Measurements from ENCODE around the gene GLTPD2.

Gene GLTPD2

DNA sequence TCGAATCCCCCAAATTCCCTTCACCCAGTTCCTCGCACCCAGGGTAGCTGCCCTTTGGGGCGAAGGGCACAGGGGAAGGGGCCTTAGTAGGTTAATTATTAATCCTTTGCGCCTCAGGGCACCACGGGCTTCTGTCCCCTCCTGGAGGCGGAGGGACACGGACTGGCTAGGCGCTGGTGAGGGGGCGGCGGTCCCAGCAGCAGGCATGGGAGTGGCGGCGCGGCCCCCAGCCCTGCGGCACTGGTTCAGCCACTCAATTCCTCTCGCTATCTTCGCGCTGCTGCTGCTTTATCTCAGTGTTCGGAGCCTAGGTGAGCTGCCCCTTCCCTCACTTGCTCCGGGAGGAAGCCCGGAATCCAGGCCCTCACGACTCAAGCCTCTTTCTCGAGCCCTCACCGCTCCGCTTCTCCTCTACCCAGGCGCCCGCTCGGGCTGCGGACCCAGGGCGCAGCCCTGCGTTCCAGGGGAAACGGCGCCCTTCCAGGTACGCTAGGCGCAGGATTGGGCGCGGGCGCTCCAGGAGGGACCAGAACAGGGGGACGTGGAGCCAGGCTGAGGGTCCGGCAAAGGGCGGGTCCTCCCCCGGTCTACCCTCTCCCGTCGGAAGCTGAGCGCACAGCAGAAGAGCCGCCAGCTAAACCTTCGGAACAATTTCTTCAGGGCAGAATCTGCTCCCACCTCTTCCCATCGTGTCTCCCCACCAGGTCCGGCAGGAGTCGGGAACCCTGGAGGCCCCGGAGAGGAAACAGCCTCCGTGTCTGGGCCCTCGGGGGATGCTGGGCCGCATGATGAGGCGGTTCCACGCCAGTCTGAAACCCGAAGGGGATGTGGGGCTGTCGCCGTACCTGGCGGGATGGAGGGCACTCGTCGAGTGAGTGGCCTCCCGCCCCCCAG is at the start of gene GLTPD2:
Gene GLTPD2 (plus strand): TSS at position 158 of the 894 bp plus-strand sequence. CDS start 48 bp downstream, at position 206.
- no peak for DNase-seq

DNA sequence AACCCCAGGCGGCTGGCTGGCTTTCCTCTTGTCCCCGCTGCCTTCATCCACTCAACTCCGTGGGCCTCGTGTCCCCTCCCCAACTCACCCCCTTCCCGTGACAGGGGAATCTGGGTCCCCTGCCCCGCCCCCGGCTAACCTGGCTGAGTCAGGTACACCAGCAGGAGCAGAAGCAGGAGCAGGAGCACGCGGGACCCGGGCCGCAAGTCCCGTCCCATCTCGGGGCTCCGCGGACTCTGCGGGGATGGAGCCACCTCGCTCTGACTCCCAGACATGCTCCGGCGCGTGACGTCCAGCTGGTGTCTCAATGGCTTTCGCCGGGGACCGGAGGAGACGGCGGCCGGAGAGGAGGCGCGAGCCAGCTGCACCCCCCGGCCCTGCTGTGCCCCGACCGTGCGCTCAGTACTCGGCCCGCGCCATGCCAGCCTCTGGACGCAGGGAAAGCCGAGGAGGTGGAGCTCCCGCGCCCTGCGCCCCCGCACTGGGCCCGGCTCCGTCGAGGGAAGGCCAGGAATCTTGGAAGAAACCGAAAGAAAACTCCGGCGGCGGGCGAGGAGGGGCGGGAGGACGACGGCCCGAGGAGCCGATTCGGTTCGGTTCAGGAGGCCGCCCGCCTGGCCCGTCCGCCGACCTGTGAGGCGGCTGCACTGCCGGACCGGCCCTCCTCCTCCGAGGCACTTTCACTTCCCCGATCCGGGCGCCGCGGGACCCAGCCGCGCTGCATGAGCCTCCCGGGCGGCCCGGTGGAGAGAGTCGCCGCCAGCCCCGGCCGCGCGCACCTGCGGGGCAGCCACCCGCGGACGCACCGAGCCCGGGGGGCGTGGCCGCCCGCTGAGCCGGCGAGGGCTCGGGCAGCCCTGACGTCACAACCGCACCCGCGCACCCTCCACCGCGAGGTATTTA is 49.4 kb upstream of the GLTPD2 start, which contains the start of the genes CXCL16 and ZMYND15:
Gene CXCL16 (minus strand): TSS at position 807 of the 903 bp plus-strand sequence. CDS start 589 bp downstream, at position 218.
Gene ZMYND15 (plus strand): TSS at position 712 of the 903 bp plus-strand sequence. CDS start 716 bp downstream, outside the sequence.
- DNase-seq = no peak

DNA sequence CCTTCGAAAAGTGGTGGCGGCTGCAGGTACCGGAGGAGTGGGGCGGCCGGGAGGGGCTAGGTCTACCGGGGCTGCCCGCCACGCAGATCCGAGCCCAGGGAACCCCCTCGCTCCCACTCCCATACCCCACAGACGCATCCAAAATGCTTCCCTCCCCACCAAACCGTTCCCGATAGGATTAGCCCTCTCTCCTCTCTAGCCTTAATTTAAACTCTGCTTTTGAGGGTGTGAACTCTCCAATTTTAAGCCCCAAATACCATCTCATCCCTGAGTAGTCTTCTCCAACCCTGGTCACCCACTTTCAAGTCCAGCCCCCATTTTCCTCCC is 48.8 kb upstream of the GLTPD2 start:
- no peak for DNase-seq

DNA sequence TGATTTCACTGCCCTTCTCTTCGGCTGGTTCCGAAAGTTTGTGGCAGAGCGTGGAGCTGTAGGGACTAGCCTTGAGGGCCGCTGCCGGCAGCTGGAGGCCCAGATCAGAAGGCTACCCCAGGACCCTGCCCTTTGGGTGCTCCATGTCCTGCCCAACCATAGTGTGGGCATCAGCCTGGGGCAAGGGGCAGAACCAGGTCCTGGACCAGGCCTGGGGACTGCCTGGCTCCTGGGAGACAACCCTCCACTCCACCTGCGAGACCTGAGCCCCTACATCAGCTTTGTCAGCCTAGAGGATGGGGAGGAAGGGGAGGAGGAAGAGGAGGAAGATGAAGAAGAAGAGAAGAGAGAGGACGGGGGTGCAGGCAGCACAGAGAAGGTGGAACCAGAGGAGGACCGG is 48.2 kb upstream of the GLTPD2 start:
- DNase-seq = no peak

DNA sequence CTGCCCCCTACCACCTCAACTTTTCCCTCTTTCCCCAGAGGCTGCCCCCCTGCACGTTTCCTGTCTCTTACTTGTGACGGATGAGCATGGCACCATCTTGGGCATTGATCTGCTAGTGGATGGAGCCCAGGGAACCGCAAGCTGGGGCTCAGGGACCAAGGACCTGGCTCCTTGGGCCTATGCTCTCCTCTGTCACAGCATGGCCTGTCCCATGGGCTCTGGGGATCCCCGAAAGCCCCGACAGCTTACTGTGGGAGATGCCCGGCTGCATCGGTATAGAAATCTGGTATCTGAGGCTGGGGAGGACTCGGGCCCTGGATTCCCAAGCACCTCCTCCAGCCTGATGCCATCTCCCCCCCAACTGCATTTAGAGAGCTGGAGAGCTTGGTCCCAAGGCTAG is 47.2 kb upstream of the GLTPD2 start:
- DNase-seq = no peak

DNA sequence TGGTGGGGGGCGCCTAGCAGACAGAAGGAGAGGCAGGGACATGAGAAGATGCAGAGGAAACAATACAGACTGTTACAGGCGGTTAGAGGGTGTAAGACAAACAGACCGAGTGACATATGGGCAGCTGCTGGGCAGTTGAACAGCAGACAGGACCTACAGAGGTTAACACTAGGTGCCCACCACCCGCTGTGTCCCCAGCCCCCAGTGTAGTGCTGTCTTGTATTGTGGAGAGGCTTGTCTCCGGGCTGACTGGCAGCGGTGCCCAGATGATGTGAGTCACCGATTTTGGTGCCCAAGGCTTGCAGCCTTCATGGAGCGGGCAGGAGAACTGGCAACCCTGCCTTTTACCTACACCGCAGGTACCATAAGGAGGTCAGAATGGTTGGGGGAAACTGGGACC is 46.6 kb upstream of the GLTPD2 start:
- DNase-seq = no peak

DNA sequence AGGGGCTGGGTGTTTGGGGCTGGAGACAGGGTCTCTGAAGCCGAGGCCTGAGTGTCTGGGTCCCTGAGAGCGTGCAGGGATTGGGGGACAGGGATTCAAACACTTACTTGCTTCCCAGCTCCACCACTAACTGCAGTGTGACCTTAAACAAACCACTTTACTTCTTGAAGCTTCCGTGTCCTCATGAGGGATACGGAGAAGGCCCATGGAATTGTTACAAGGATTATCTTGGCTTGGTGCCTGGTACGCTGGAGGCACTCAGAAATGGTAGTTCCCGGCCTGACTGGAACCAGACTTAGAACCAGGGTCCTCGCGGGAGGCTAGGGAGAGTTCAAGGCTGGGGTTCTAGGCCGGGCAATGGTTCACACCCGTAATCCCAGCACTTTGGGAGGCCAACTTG is 46.1 kb upstream of the GLTPD2 start:
- DNase-seq = no peak

DNA sequence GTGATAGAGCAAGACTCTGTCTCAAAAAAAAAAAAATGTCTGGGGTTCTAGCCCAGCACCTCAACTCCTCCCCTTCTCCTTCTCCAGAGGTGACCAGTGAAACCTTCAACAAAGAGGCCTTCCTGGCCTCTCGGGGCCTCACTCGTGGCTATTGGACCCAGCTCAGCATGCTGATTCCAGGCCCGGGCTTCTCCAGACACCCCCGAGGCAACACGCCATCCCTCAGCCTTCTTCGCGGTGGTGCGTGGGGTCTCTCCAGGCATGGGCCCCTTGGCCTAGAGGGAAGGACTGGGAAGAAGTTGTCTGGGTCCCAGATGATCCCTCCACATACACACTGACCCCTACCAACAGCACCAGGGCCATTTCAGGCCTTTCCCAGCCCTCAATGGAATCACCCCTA is 45.5 kb upstream of the GLTPD2 start:
- DNase-seq = no peak

DNA sequence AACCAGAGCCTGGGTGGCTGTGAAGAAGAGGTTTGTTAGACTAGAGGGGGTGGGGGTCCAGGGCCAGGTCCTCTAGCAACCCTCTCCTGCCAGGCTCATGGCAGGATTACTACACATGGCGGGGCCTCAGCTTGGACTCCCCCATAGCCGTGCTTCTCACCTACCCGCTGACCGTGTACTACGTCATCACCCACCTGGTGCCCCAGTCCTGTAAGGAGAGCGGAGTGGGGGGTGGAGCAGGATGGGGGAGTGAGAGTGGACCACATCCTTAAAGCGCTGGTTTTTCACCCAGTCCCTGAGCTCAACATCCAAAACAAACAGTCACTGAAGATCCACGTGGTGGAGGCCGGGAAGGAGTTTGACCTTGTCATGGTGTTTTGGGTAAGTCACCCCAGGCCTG is 44.9 kb upstream of the GLTPD2 start:
- DNase-seq = no peak

DNA sequence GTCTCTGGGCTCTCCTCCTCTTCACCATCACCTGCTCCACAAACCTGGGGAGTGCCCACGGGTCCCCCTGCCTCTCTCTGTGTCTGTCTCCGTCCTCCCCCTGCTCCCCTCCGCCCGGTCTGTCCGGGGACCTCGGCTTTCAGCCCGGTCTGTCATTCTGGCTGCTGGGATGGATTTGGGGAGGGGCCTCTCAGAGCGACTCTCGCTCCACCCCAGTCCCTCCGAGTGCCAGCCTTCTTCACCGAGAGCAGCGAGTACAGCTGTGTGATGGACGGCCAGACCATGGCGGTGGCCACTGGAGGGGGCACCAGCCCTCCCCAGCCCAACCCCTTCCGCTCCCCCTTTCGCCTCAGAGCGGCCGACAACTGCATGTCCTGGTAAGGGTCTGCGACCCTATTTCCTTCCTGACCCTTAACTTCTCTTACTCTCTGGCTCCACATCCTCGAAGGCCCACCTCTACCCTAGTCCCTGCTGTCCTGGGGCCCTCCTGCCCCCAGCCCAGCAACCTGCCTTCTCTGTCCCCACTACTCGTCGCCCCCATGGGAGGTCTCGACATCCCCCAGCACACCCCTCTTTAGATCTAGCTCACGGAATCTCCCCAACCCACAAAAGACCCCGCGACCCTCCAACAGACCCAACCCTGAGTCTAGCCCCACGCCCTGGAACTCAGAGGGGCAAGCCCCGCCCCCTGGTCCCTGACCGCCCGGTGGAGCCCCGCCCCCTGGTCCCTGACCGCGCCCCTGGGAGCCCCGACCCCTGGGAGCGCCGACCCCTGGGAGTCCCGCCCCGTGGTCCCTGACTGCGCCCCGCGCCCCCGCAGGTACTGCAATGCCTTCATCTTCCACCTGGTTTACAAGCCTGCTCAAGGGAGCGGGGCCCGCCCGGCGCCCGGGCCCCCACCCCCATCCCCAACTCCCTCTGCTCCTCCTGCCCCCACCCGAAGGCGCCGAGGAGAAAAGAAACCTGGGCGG is 43.5 kb upstream of the GLTPD2 start:
- no peak for DNase-seq

DNA sequence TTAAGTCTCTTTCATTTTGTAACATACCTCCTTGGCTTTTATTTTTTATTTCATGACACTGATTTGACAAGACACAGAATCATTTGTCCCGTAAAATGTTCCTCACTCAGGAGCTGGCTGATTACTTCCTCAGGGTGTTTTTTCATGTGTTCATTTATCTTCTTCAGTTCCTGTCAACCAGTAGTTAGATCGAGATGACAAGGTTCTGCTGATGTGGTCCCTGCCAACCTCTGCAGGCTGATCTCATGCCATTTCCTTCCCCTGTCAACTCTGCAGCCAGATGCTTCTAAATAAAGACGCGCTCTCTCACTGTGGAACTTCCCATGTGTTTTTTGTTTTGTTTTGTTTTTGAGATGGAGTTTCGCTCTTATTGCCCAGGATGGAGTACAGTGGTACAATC is 40.9 kb upstream of the GLTPD2 start:
- DNase-seq = no peak

DNA sequence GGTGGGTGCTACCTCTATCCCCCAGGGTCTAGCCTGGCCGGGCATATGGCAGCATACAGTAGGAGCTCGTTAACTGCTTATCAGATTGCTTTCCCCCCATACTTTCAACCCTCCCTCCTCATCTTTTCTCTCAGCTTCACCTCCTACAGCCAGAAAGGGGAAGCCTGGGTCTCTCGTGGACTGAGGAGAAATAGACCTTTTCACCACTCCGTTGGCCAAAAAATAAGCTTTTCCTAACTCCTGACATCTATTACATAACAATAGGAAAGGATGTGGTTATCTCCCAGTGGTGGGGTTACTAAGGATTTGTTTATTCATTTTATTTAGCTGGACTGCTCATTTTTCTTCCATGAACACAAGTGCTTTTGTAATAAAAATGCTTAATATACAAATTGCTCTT is 40.1 kb upstream of the GLTPD2 start:
- no peak for DNase-seq

DNA sequence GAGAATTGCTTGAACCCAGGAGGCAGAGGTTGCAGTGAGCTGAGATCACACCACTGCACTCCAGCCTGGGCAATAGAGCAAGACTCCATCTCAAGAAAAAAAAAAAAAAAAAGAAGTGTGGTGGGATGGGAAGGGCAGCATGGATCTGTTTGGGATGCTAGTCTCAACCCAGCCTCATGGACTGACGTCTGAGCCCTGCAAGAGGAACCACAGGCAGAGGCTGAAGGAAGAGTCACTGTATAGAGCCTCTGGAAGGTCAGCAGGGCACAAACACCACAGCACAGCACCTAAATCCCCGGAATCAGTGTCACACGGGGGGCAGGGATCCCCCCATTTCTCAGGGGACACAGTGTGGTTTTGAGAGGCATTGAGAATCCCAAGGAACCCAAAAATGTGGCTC is 38.2 kb upstream of the GLTPD2 start:
- no peak for DNase-seq

DNA sequence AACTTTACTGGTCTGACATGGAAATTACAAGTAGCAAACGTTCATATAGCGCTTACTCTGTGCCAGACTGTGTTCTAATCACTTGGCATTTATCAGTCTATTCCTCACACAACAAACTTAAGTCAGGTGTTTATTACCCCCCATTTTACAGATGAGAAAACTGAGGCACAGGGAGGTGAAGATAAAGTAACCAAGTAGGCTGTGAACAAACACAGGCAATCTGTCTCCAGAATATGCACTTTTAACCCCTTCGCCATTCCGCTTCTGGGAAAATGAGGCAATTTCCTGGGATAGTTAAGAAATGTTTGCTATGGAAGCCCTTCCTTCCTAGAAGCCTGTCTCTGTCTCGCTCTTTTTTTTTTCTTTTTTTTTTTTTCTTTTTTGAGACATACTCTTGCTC is 36.8 kb upstream of the GLTPD2 start:
- no peak for DNase-seq

DNA sequence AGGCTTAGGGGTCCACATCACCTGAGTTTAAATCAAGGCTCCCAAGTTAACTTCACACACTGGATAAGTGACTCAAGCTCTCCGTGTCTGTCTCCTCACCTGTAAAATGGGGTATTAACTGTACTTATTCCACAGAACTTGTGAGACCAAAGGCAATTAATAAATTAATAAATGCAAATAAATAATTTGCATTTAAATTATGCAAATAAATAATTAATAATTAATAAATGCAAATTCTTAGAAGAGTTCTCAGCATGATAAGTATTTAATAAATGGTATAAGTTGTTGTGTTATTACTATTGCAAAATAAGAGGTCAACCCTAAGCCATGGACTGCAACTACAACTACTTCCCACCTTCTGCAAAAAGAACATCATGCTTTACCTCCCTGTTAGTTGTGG is 35.4 kb upstream of the GLTPD2 start:
- DNase-seq = no peak

DNA sequence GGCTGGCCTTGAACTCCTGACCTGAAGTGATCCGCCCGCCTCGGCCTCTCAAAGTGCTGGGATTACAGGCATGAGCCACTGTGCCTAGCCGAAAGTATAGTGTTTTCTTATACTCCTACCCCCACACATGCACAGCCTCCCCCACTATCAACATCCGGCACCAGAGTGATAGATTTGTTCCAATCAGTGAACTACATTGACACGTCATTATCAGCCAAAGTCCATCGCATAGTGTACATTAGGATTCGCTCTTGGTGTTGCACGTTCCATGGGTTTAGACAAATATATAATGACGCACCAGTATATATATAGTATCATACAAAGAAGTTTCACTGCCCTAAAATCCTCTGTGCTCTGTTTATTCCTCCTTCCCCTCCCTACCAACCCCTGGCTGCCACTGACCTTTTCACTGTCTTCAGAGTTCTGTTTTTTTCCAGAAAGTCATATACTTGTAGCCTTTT is 29.0 kb upstream of the GLTPD2 start:
- no peak for DNase-seq

DNA sequence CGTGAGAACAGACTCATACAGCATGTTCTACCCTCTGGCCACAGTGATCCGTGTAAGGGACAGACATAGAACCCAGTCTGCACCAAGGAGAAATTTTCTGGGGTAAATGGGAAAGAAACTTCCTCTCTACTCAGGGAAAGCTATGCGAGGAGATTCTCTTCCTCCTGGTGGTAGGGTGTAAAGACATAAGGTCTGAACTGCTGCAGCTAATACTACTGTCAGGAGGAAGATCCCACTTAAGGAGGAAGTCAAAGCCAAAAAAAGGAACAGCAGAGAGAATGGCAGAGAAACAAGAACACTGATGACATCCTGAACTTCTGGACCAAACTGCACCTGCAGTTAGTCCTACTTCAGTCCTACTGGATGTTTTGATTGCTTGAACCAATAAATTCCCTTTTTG is 24.2 kb upstream of the GLTPD2 start:
- DNase-seq = no peak

DNA sequence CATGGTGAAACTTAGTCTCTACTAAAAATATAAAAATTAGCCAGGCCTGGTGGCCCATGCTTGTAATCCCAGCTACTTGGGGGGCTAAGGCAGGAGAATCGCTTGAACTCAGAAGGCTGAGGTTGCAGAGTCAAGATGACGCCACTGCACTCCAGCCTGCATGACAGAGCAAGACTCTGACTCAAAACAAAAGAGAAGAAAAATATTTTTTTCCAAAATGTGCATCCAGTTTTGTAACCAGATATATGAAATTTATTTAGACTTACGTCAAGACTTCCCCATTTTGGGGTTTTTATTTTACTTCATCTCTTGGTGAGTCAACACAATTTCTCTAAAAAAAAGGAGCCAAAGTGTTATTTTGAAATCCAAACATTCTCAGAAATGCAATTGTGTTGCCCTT is 22.6 kb upstream of the GLTPD2 start:
- no peak for DNase-seq

DNA sequence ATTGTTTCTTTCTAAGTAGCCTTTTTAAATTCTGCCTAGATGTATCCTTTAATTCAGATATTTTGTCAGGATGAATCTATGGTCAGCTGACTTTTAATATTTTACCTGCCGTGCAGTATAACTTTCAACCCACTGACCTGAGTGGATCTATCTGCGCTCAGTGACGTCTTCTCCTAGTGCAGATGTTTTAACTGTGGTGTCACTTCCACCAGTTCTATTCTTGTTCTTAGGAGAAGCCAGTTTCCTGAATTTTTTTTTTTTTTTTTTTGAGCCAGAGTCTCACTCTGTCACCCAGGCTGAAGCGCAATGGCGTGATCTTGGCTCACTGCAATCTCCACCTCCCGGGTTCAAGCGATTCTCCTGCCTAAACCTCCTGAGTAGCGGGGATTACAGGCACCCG is 22.0 kb upstream of the GLTPD2 start:
- no peak for DNase-seq

DNA sequence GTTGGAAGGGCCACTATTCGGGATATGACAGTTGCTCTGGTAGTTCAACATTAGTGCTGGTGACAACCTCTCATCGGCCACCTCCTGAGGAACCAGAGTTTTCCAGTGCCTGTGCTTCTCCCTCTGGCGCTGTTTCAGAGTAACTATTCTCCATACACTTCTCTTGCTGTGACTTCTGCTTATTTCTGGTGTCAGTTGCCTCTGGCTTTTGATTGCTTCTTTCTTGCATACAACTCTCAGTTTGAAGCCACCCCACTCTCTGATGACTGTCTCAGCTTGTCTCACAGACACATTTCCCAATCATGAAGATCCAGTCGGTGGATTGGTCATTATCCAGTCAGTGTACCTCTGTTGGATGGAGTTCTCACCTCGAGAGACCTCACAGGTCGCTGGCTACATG is 20.5 kb upstream of the GLTPD2 start:
- DNase-seq = no peak

DNA sequence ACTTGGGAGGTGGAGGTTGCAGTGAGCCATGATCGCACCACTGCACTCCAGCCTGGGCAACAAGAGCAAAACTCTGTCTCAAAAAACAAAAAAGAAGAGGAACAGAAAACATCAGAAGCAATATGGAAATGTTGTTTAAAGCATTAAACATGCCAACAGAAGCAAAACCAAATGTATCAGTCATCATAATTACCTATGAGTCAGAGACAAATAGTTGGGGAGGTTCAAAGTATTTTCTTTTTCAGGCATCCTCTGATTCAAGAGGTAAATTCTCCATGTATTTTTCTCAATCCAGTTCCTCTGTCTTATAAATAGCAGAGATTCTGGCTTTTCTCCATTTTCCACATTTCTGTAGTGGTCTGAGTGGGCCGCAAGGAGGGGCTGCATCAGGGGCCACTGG is 19.1 kb upstream of the GLTPD2 start:
- no peak for DNase-seq

DNA sequence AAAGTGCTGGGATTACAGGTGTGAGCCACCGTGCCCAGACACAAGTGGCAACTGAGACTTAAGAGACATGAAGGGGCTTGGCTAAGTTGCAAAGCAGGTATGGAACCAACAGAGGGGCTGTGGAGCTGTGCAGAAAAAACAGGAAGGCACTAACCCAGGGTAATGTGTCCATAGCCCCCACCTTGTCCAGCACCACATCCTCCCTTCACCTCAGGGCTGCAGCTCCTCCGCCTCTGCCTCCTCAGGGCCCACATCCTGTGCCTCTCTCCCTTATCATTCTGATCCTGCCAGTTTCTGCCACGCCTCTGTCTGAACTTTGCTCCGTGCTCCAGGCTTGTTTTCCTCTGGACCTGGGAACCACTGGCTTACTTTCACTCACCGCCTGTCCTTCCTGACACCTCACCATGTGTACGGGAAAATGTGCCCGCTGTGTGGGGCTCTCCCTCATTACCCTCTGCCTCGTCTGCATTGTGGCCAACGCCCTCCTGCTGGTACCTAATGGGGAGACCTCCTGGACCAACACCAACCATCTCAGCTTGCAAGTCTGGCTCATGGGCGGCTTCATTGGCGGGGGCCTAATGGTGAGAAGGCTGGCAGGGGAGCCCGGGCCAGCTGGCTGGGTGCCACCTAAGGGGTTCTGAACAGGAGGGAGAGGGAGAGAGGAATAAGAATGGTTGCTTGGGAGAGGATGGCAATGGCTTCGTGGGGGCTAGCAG is 17.1 kb upstream of the GLTPD2 start, which contains the start of gene TM4SF5:
Gene TM4SF5 (plus strand): TSS at position 368 of the 716 bp plus-strand sequence. CDS start 37 bp downstream, at position 405.
- DNase-seq = peak; percentile 38
